SU-DHL-6 (cell line): ENCODE results near the gene GRAMD1B.

Experiments used
- H2AFZ ChIP-seq: fragments of 200-600 bp; sonication (generic); 2 replicates; pipeline ENCODE4 v1.6.1; 2014; ENCODE audit warnings: low read depth, mild to moderate bottlenecking, moderate library complexity, mixed read lengths, antibody characterized with exemption, low read length; ENCODE audit not compliant: severe bottlenecking
- H3F3A ChIP-seq: fragments of 200-600 bp; shearing (Covaris generic); 2 replicates; pipeline ENCODE4 v1.6.0; 2016; ENCODE audit warnings: antibody characterized with exemption, mild to moderate bottlenecking; ENCODE audit not compliant: insufficient read depth
- H3K27ac ChIP-seq: fragments of 200-600 bp; sonication (generic); 2 replicates; pipeline ENCODE4 v1.5.1; 2016; ENCODE audit warnings: low read depth, mild to moderate bottlenecking, low read length, moderate library complexity, mixed read lengths
- H3K27me3 ChIP-seq: fragments of 200-600 bp; sonication (generic), shearing (Covaris generic); 2 replicates; pipeline ENCODE4 v1.6.0; 2014; ENCODE audit warnings: mild to moderate bottlenecking, low read length
- H3K36me3 ChIP-seq: fragments of 200-600 bp; sonication (generic); 2 replicates; pipeline ENCODE4 v1.6.1; 2014; ENCODE audit warnings: mild to moderate bottlenecking, low read length, mixed read lengths
- H3K4me2 ChIP-seq: fragments of 300-600, 200-600 bp; shearing (Covaris generic), sonication (generic); 2 replicates; pipeline ENCODE4 v1.6.0; 2014; ENCODE audit warnings: low read length, low read depth, mild to moderate bottlenecking; ENCODE audit not compliant: poor library complexity, severe bottlenecking
- H3K4me3 ChIP-seq: fragments of 200-600 bp; sonication (generic); 2 replicates; pipeline ENCODE4 v1.5.1; 2014; ENCODE audit warnings: antibody characterized with exemption, low read length, mild to moderate bottlenecking, mixed read lengths; ENCODE audit not compliant: insufficient read depth, poor library complexity, severe bottlenecking
- H3K79me2 ChIP-seq: fragments of 200-600 bp; sonication (generic); 2 replicates; pipeline ENCODE4 v1.6.1; 2014; ENCODE audit warnings: mild to moderate bottlenecking, low read length, moderate library complexity; ENCODE audit not compliant: insufficient read depth
- H3K9ac ChIP-seq: fragments of 200-600 bp; sonication (generic); 2 replicates; pipeline ENCODE4 v1.7.0; 2014; ENCODE audit warnings: mild to moderate bottlenecking, low read length
- H3K9me2 ChIP-seq: fragments of 200-600 bp; sonication (generic); replicated peaks from 2 replicates; pipeline ENCODE4 v1.6.1; 2014; ENCODE audit warnings: low read length; ENCODE audit not compliant: insufficient read depth
- H3K9me3 ChIP-seq: fragments of 200-600 bp; sonication (generic); 2 replicates; pipeline ENCODE4 v1.6.1; 2014; ENCODE audit warnings: low read length, mixed read lengths; ENCODE audit not compliant: insufficient read depth
- H4K20me1 ChIP-seq: fragments of 200-600 bp; sonication (generic); 2 replicates; pipeline ENCODE4 v1.6.1; 2014; ENCODE audit warnings: low read depth, mild to moderate bottlenecking, antibody characterized with exemption, low read length, moderate library complexity, mixed read lengths
- CTCF ChIP-seq: fragments of 200-600 bp; sonication (generic); IDR thresholded peaks from one replicate; pipeline ENCODE4 v1.5.1; 2017; ENCODE audit warnings: antibody characterized with exemption, mild to moderate bottlenecking, low read length, moderate library complexity; ENCODE audit not compliant: insufficient read depth, poor library complexity, severe bottlenecking
- EZH2phosphoT487 ChIP-seq: fragments of 200-600 bp; sonication (generic), shearing (Covaris generic); conservative IDR thresholded peaks from 2 replicates; pipeline ENCODE4 v1.6.1; 2018; ENCODE audit warnings: mild to moderate bottlenecking, antibody characterized with exemption, low read length, moderate library complexity, mixed read lengths

The GRAMD1B gene

GRCh38 chr11:123611698-123612097 is 181.6 kb downstream of the GRAMD1B start:
- H3K79me2 ChIP-seq, result no peaks in the 10 kb centered on the region
- no peaks in the 10 kb centered on the region for H3K36me3 ChIP-seq
- no peaks in the 10 kb centered on the region for H3K9me3 ChIP-seq
- H3K4me2 ChIP-seq, result no peak overlapping the region
- H3K9ac ChIP-seq, result no peak overlapping the region
- no peak overlapping the region for H3K27ac ChIP-seq
- H3K9me2 ChIP-seq, result no peaks in the 10 kb centered on the region
- H4K20me1 ChIP-seq, result no peaks in the 10 kb centered on the region
- no peaks in the 10 kb centered on the region for H3K27me3 ChIP-seq
- H2AFZ ChIP-seq, result no peak overlapping the region
- TF ChIP-seq CTCF (no peak), EZH2phosphoT487 (no peak)
- H3K4me3 ChIP-seq, result no peak overlapping the region
- no peaks in the 10 kb centered on the region for H3F3A ChIP-seq

DNA sequence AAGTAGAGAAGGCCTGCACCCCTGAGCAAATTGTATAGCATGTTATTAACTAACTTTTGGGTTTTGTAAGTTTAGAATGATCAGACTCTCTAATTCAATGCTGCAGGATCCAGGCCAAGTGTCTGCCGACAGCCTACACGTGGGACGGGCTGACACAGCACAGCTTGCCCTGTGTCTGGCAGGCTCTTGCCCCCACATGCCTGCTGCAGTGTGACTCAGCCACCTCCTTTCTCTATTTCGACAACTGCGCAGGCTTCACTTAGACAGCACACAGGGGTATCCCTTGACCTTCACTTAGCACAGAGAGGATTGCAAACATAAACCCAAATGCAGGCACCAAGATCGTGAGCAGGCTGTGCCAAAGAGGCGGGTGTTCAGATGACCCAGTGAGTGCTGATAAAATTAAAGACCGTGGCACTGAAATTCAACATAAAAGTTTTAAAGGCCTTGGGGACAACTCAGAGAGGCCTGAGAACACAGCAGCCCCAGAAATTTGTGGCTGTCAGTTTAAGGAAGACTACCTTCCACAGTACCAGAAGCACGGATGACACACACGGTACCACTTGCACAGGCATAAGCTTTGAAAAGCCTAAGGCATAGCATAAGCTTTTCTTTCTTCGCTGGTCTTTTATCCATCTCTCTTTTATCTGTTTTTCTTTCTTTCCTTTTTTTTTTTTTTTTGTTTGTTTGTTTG is 186.6 kb downstream of the GRAMD1B start:
- H2AFZ ChIP-seq, result no peak overlapping the region
- no peaks in the 10 kb centered on the region for H4K20me1 ChIP-seq
- no peaks in the 10 kb centered on the region for H3F3A ChIP-seq
- no peak overlapping the region for H3K4me3 ChIP-seq
- no peak overlapping the region for H3K4me2 ChIP-seq
- H3K27me3 ChIP-seq, result no peaks in the 10 kb centered on the region
- no peak overlapping the region for H3K27ac ChIP-seq
- no peak overlapping the region for H3K9ac ChIP-seq
- H3K79me2 ChIP-seq, result no peaks in the 10 kb centered on the region
- H3K36me3 ChIP-seq, result no peaks in the 10 kb centered on the region
- H3K9me2 ChIP-seq, result no peaks in the 10 kb centered on the region
- TF ChIP-seq EZH2phosphoT487, result no peak
- no peak for TF ChIP-seq CTCF
- H3K9me3 ChIP-seq, result no peaks in the 10 kb centered on the region

DNA sequence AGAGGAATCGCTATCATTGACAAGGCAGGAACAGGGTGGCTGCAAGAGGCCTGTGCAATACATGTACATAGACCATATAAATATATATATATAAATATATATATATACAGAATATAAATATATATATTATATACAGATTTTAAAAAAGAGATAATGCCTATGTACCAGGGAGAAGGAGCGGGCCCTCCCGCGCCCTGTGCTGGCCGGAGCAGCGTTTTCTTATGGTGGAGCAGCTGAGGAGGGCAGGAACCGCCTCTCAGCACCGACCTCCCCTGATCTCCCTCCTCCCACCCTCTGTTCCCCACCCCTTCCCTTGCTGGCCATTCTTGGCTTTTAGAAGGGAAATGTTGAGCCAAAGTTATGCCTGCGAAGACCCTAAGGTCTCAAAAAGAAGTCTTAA is 192.5 kb downstream of the GRAMD1B start:
- Histone ChIP-seq H3K9me2 (no peaks in the 10 kb centered on the region), H3K4me2 (no peak overlapping the region), H4K20me1 (no peaks in the 10 kb centered on the region), H3K9ac (no peak overlapping the region), H3F3A (no peaks in the 10 kb centered on the region), H3K27me3 (no peaks in the 10 kb centered on the region), H2AFZ (no peak overlapping the region), H3K36me3 (no peaks in the 10 kb centered on the region), H3K9me3 (no peaks in the 10 kb centered on the region), H3K27ac (no peak overlapping the region), H3K4me3 (no peak overlapping the region), H3K79me2 (no peaks in the 10 kb centered on the region)
- TF ChIP-seq EZH2phosphoT487, result no peak
- TF ChIP-seq CTCF, result no peak
